ENCODE measurements around the gene MAPRE2.

- no peak for TF ChIP-seq POLR2AphosphoS5 (IDR thresholded peaks at IDR 0.05)
- no peak for TF ChIP-seq EP300 (conservative IDR thresholded peaks at IDR 0.05; ENCODE audit: poor library complexity, severe bottlenecking)
- TF ChIP-seq EZH2 (IDR thresholded peaks at IDR 0.05; ENCODE audit: borderline replicate concordance, insufficient read depth, low read length, poor library complexity, severe bottlenecking) = no peak
Measured at GRCh38 chr18:35019933-35020332, 21.3 kb upstream of the MAPRE2 start.
